ENCODE measurements around the gene KISS1. TPM values are rescaled to one million over a fixed set of nuclear protein-coding genes. Genes with fewer than 3 reads are reported as not detected.

Gene KISS1
- total RNA-seq, 3 donors from 2014 or later = 1.3 TPM; not detected in 2

GRCh38 chr1:204152310-204153044 is 43.8 kb downstream of the KISS1 start:
- intact Hi-C loops (cut with DNase I, micrococcal nuclease) = no loop called here
- peak in 1 of 3 donors; percentile 56 for DNase-seq
- Histone ChIP-seq H3K9me3 (no peaks in the 10 kb centered on the region), H3K4me3 (no peak overlapping the region), H3K4me1 (ENCODE audit: low read depth) (peaks cover 9% of the 10 kb centered on the region), H3K36me3 (ENCODE audit: low read depth) (no peaks in the 10 kb centered on the region)
- TF ChIP-seq CTCF (IDR thresholded peaks at IDR 0.05) = no peak
- ATAC-seq = no peak

GRCh38 chr1:204151552-204152309 is 44.6 kb downstream of the KISS1 start, which contains the start of gene ETNK2:
Gene ETNK2 (minus strand): TSS chr1:204152044. CDS start chr1:204151852, 192 bp downstream.
- ATAC-seq (peak; percentile 55), DNase-seq (peak; percentile 29 to 65 (median 56))
- TF ChIP-seq CTCF (IDR thresholded peaks at IDR 0.05) = no peak
- intact Hi-C loops (cut with DNase I, micrococcal nuclease) = no loop called here
- Histone ChIP-seq H3K9me3 (no peaks in the 10 kb centered on the region), H3K4me3 (no peak within 1 kb of the TSS), H3K4me1 (ENCODE audit: low read depth) (peaks cover 9% of the 10 kb centered on the region), H3K36me3 (ENCODE audit: low read depth) (no peaks in the 10 kb centered on the region)

- peak; percentile 6 for ATAC-seq
Measured at GRCh38 chr1:204150702-204151551, 45.4 kb downstream of the KISS1 start.

GRCh38 chr1:204149635-204150565 is 46.4 kb downstream of the KISS1 start:
- DNase-seq (peak in 1 of 3 donors; percentile 17), ATAC-seq (no peak)
- intact Hi-C loops (cut with DNase I, micrococcal nuclease) = no loop called here
- no peaks in the 10 kb centered on the region for H3K9me3 ChIP-seq
- H3K36me3 ChIP-seq (ENCODE audit: low read depth) = no peaks in the 10 kb centered on the region
- no peak for TF ChIP-seq CTCF (IDR thresholded peaks at IDR 0.05)
- peaks cover 9% of the 10 kb centered on the region for H3K4me1 ChIP-seq (ENCODE audit: low read depth)
- H3K4me3 ChIP-seq = no peak overlapping the region

More at GRCh38 chr1:204150702-204151551, 45.4 kb downstream of the KISS1 start:
- TF ChIP-seq CTCF (IDR thresholded peaks at IDR 0.05) = no peak
- Histone ChIP-seq H3K4me3 (no peak overlapping the region), H3K4me1 (ENCODE audit: low read depth) (peaks cover 9% of the 10 kb centered on the region), H3K36me3 (ENCODE audit: low read depth) (no peaks in the 10 kb centered on the region), H3K9me3 (no peaks in the 10 kb centered on the region)
- DNase-seq = no peak
- intact Hi-C loops (cut with DNase I, micrococcal nuclease) = no loop called here
